Measurements from ENCODE around the gene PDCD4. TPM values are rescaled to one million over a fixed set of nuclear protein-coding genes. Genes with fewer than 3 reads are reported as not detected.
"Not testable (repeated sequence)": the region's sequence is repeated elsewhere in the genome, so short reads cannot be mapped to it uniquely, and the experiment has no call there.

PDCD4 gene
- total RNA-seq, 4 donors from 2014 or later, result 98.3 to 724 (median 511) TPM

GRCh38 chr10:110865186-110865808, 6.4 kb upstream of the PDCD4 start:
- TF ChIP-seq POLR2A (IDR thresholded peaks at IDR 0.05), result no peak
- no peak for TF ChIP-seq POLR2AphosphoS5 (IDR thresholded peaks at IDR 0.05)
- no peak for TF ChIP-seq CTCF (IDR thresholded peaks at IDR 0.05)
- no peak for TF ChIP-seq EP300 (IDR thresholded peaks at IDR 0.05; ENCODE audit: low read depth)
- Histone ChIP-seq H3K27ac (peak overlapping the region; percentile 89 to 99 (median 94)), H3K9me3 (no peaks in the 10 kb centered on the region), H3K27me3 (no peaks in the 10 kb centered on the region), H3K4me3 (peak overlapping the region in 1 of 4 donors; percentile 22), H3K4me1 (peaks cover 48 to 90% (median 60%) of the 10 kb centered on the region in 4 donors), H3K36me3 (no peaks in the 10 kb centered on the region)
- WGBS, 2 donors (ENCODE audit: low coverage in 1 of 2), result 14 to 17% methylated on average over 6 of the region's 6 CpGs
- intact Hi-C loops (cut with DNase I; ENCODE audit: low total_unique reads) (no loop called here), in situ Hi-C loops (cut with MboI; ENCODE audit: low pct_ligation_motif_present in 1 of 4, low pct_unique_long_range_greater_than_20kb in 1 of 4, low sequenced_read_pairs in 3 of 4) (no loop called here)
- DNase-seq, result no peak

DNA sequence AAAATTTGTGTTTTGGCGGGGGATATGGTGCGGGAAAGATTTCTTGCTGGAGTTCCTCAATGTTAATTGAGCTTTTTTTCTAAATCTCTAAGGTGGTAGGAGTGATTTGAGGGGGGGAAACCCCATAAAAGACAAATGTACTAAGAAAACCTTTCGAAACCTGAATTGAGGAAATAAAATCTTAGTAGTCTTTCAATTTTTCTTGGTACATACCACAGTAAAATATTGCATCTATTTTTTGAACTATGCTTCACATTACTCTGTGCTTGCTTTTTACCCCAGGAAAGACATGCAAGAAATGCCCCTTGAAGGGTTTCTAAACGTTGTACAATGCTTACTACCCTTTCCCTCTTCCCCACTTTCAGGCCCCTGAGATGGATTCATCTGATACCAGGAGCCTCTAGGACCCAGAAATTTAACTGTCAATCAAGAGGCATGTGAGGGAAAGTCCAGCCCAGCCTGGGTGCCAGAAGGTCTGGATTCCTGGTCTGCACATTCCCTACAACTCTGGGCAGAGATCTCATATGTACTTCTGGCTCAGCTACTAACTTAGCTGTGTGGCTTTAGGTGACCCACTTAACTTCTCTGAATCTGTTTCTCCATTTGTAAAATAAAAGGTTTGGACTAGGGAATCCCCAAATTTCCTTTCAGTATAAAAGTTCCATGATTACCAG, 5.8 kb upstream of the PDCD4 start:
- Histone ChIP-seq H3K4me1 (peaks cover 41 to 90% (median 58%) of the 10 kb centered on the region in 4 donors), H3K27me3 (no peaks in the 10 kb centered on the region), H3K4me3 (no peak overlapping the region), H3K27ac (peak overlapping the region; percentile 89 to 99 (median 94)), H3K36me3 (no peaks in the 10 kb centered on the region), H3K9me3 (no peaks in the 10 kb centered on the region)
- intact Hi-C loops (cut with DNase I; ENCODE audit: low total_unique reads) (no loop called here), in situ Hi-C loops (cut with MboI; ENCODE audit: low pct_ligation_motif_present in 1 of 4, low pct_unique_long_range_greater_than_20kb in 1 of 4, low sequenced_read_pairs in 3 of 4) (no loop called here)
- TF ChIP-seq EP300 (IDR thresholded peaks at IDR 0.05; ENCODE audit: low read depth), result no peak
- no peak for TF ChIP-seq CTCF (IDR thresholded peaks at IDR 0.05)
- TF ChIP-seq POLR2A (IDR thresholded peaks at IDR 0.05), result no peak
- TF ChIP-seq POLR2AphosphoS5 (IDR thresholded peaks at IDR 0.05), result no peak
- WGBS, 2 donors (ENCODE audit: low coverage in 1 of 2), result 34 to 42% methylated on average over 4 of the region's 4 CpGs
- DNase-seq, result no peak

GRCh38 chr10:110867011-110867806, 4.5 kb upstream of the PDCD4 start:
- intact Hi-C loops (cut with DNase I; ENCODE audit: low total_unique reads); in situ Hi-C loops (cut with MboI; ENCODE audit: low pct_ligation_motif_present in 1 of 4, low pct_unique_long_range_greater_than_20kb in 1 of 4, low sequenced_read_pairs in 3 of 4); H3K4me3 ChIP-seq; DNase-seq; H3K36me3 ChIP-seq; H3K9me3 ChIP-seq; H3K27me3 ChIP-seq: not testable (repeated sequence)
- TF ChIP-seq POLR2AphosphoS5 (IDR thresholded peaks at IDR 0.05), result peak in 1 of 3 donors; percentile 17
- WGBS, 2 donors (ENCODE audit: low coverage in 1 of 2), result 47 to 76% methylated on average over 3 to 8 of the region's 8 CpGs
- peaks cover 41 to 82% (median 53%) of the 10 kb centered on the region in 4 donors for H3K4me1 ChIP-seq
- peak overlapping the region; percentile 89 to 99 (median 94) for H3K27ac ChIP-seq

DNA sequence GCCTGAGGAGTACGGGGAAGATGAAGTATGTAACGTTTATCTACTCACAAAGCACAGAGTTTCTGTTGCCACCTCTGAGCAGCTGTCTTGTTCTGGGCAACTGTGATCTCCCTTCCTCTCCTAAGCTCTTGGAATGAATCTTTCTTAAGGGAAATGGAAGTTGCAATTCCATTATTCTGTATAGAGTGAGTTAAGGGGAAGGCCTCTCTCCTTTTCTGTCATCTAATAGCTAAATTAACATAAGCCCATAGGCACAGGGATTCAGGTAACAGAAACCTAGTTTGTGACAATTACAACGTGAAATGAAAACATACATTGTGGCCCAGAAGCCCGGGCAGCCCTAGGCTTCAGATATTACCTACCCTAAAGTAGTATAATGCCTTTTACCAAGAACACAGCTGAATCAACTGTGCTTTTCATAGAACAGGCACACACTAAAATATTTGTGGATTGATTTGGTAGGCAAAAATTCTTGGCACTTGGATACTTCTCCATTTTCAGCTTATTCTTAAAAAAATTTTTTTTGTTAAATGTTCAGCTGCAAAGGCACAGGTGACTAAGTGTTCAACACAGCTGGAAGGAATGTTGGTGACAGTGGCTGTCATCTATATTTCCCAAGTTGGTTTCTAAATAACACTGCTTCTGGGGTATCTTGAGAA, 3.8 kb upstream of the PDCD4 start:
- Histone ChIP-seq H3K9me3 (no peaks in the 10 kb centered on the region), H3K27me3 (no peaks in the 10 kb centered on the region), H3K36me3 (no peaks in the 10 kb centered on the region), H3K4me3 (no peak overlapping the region), H3K27ac (peak overlapping the region; percentile 89 to 99 (median 94)), H3K4me1 (peaks cover 41 to 74% (median 53%) of the 10 kb centered on the region in 4 donors)
- WGBS, 2 donors (ENCODE audit: low coverage in 1 of 2), result 46 to 56% methylated on average over 2 to 4 of the region's 4 CpGs
- TF ChIP-seq POLR2A (IDR thresholded peaks at IDR 0.05), result no peak
- TF ChIP-seq POLR2AphosphoS5 (IDR thresholded peaks at IDR 0.05), result no peak
- no peak for TF ChIP-seq EP300 (IDR thresholded peaks at IDR 0.05; ENCODE audit: low read depth)
- TF ChIP-seq CTCF (IDR thresholded peaks at IDR 0.05), result no peak
- intact Hi-C loops (cut with DNase I; ENCODE audit: low total_unique reads), result no loop called here
- in situ Hi-C loops (cut with MboI; ENCODE audit: low pct_ligation_motif_present in 1 of 4, low pct_unique_long_range_greater_than_20kb in 1 of 4, low sequenced_read_pairs in 3 of 4), result no loop called here
- DNase-seq, result no peak

Data from transverse colon (tissue), 4 donors.